ENCODE measurements around the gene ACYP1. TPM values are rescaled to one million over a fixed set of nuclear protein-coding genes. Genes with fewer than 3 reads are reported as not detected.

ACYP1 gene
- total RNA-seq, 4 donors from 2014 or later = 4.2 to 24.3 (median 9.9) TPM

DNA sequence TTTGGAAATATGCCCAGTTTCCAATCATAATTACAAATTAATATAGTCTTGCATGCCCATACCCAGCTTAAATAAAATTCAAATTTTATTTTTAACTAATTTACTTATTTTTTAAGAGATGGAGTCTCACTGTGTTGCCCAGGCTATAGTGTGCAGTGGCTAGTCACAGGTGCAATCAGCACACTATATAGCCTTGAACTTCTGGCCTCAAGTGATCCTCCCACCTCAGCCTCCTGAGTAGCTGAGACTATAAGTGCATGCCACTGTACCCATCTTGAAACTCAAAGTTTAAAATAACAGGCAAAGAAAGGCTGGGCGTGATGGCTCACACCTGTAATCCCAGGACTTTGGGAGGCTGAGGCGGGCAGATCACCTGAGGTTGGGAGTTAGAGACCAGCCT, 22.9 kb downstream of the ACYP1 start:
- Histone ChIP-seq H3K9me3 (no peaks in the 10 kb centered on the region), H3K4me1 (peaks cover 0 to 19% (median 2%) of the 10 kb centered on the region in 4 donors), H3K27ac (no peak overlapping the region), H3K36me3 (peaks cover 3 to 53% (median 3%) of the 10 kb centered on the region in 3 donors), H3K4me3 (no peak overlapping the region), H3K27me3 (no peaks in the 10 kb centered on the region)
- WGBS, 2 donors = 96 to 97% methylated on average over 2 of the region's 2 CpGs
- no peak for TF ChIP-seq EP300 (IDR thresholded peaks at IDR 0.05)
- TF ChIP-seq, protein P1, sequence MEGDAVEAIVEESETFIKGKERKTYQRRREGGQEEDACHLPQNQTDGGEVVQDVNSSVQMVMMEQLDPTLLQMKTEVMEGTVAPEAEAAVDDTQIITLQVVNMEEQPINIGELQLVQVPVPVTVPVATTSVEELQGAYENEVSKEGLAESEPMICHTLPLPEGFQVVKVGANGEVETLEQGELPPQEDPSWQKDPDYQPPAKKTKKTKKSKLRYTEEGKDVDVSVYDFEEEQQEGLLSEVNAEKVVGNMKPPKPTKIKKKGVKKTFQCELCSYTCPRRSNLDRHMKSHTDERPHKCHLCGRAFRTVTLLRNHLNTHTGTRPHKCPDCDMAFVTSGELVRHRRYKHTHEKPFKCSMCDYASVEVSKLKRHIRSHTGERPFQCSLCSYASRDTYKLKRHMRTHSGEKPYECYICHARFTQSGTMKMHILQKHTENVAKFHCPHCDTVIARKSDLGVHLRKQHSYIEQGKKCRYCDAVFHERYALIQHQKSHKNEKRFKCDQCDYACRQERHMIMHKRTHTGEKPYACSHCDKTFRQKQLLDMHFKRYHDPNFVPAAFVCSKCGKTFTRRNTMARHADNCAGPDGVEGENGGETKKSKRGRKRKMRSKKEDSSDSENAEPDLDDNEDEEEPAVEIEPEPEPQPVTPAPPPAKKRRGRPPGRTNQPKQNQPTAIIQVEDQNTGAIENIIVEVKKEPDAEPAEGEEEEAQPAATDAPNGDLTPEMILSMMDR (IDR thresholded peaks at IDR 0.05) = no peak
- no peak for TF ChIP-seq POLR2A (IDR thresholded peaks at IDR 0.05)
- no peak for DNase-seq (ENCODE audit: low spot score in 2 of 2)

DNA sequence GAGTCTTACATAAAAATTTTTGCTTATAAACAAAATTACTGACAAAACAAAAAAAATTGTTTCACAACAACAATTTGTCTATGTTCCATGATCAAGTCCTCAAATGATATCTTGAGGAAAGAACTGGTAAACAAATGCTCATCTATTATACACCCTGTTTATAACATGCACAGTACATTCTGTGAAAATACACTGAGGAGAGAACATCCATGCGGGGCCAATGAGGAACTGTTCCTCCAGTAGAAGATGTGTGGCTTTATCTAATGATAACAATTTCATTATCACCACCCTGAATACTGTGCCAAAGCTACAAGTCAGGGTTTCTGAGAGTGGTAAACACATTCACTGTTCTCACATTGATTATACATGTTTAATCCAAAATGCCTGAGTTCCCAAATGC, 23.3 kb downstream of the ACYP1 start:
- peaks cover 3 to 53% (median 3%) of the 10 kb centered on the region in 3 donors for H3K36me3 ChIP-seq
- no peak overlapping the region for H3K4me3 ChIP-seq
- peaks cover 0 to 16% (median 2%) of the 10 kb centered on the region in 4 donors for H3K4me1 ChIP-seq
- 82 to 85% methylated on average over 1 of the region's 1 CpG for WGBS, 2 donors
- TF ChIP-seq EP300 (IDR thresholded peaks at IDR 0.05) (no peak), POLR2A (IDR thresholded peaks at IDR 0.05) (no peak)
- TF ChIP-seq, protein P1 (IDR thresholded peaks at IDR 0.05) = no peak
- DNase-seq (ENCODE audit: low spot score in 2 of 2) = no peak
- no peak overlapping the region for H3K27ac ChIP-seq
- H3K27me3 ChIP-seq = no peaks in the 10 kb centered on the region
- no peaks in the 10 kb centered on the region for H3K9me3 ChIP-seq

DNA sequence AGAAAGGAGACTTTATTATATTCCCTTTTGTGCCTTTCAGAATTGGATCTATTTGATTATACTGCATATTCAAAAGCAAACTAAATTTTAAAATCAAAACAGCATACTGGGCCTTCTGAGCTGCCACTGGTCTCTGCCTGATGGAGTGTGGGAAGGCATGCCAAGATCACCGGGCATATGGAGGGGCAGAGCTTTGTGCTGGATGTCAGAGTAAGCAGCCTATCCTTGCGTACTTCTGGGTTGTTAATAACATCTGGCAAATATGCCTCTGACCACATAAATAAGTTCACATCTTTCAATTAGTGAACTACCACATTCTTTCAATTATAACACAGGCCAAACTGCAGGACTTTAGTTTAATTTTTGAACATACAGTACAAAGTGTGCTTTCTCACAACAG, 30.9 kb downstream of the ACYP1 start:
- no peaks in the 10 kb centered on the region for H3K9me3 ChIP-seq
- H3K4me1 ChIP-seq = no peaks in the 10 kb centered on the region
- no peak overlapping the region for H3K4me3 ChIP-seq
- no peak for DNase-seq (ENCODE audit: low spot score in 2 of 2)
- WGBS, 2 donors = 80 to 90% methylated on average over 2 of the region's 2 CpGs
- peaks cover 3 to 75% (median 5%) of the 10 kb centered on the region in 3 donors for H3K36me3 ChIP-seq
- no peaks in the 10 kb centered on the region for H3K27me3 ChIP-seq
- H3K27ac ChIP-seq = no peak overlapping the region
- TF ChIP-seq EP300 (IDR thresholded peaks at IDR 0.05) (no peak), POLR2A (IDR thresholded peaks at IDR 0.05) (no peak)
- TF ChIP-seq, protein P1 (IDR thresholded peaks at IDR 0.05) = no peak

DNA sequence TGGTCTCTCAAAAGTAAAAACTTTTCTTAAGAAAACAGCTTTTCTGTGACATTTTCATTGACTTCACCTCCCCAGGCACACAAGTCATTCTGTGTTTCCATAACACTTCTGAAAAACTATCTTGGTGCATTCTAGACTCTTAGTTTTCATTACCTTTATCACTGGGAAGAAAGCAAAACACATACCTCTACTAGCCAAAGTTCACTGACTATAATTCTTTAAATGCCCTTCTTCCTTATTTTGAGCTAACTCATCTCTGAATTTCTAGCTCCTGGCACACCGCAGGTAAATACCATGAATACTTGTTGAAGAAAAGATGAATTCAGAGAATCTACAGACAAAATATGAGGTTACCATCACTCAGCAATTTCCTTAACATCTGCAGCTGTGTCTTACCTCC, 33.7 kb downstream of the ACYP1 start:
- WGBS, 2 donors = 0 to 4% methylated on average over 1 of the region's 1 CpG
- Histone ChIP-seq H3K4me3 (no peak overlapping the region), H3K4me1 (no peaks in the 10 kb centered on the region), H3K36me3 (peaks cover 2 to 89% (median 3%) of the 10 kb centered on the region in 3 donors), H3K9me3 (no peaks in the 10 kb centered on the region), H3K27ac (no peak overlapping the region), H3K27me3 (no peaks in the 10 kb centered on the region)
- no peak for DNase-seq (ENCODE audit: low spot score in 2 of 2)
- TF ChIP-seq POLR2A (IDR thresholded peaks at IDR 0.05) = no peak
- TF ChIP-seq, protein P1 (IDR thresholded peaks at IDR 0.05) = no peak
- TF ChIP-seq EP300 (IDR thresholded peaks at IDR 0.05) = no peak

DNA sequence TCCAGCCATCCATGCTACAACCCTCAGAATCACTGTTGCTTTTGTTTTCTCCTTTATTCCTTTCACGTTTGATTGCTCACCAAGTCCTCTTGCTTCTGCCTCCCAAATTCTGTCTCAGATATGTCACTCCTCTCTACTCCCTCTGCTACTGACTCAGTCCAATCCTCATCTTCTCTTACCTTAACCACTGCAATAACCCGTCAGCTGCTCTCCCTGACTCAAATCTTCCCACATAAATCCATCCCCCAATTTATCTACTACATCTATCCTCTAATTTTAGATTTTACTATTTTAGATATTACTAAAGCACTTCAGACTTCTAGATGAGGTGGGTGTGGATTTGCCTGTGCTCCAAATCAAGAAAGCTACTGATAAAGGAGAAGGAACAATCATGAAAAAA, 37.9 kb downstream of the ACYP1 start:
- WGBS, 2 donors = 88 to 89% methylated on average over 2 of the region's 2 CpGs
- TF ChIP-seq EP300 (IDR thresholded peaks at IDR 0.05) (no peak), POLR2A (IDR thresholded peaks at IDR 0.05) (no peak)
- TF ChIP-seq, protein P1 (IDR thresholded peaks at IDR 0.05) = no peak
- DNase-seq (ENCODE audit: low spot score in 2 of 2) = no peak
- Histone ChIP-seq H3K4me3 (no peak overlapping the region), H3K4me1 (no peaks in the 10 kb centered on the region), H3K27ac (no peak overlapping the region), H3K27me3 (no peaks in the 10 kb centered on the region), H3K36me3 (peaks cover 2 to 88% (median 9%) of the 10 kb centered on the region in 3 donors), H3K9me3 (no peaks in the 10 kb centered on the region)

Data from tibial nerve (tissue), 4 donors.